ENCODE results near the gene ARID3B. TPM values are rescaled to one million over a fixed set of nuclear protein-coding genes. Genes with fewer than 3 reads are reported as not detected.

The ARID3B gene
- 2.7 and 3.6 TPM in 2 replicates for total RNA-seq

DNA sequence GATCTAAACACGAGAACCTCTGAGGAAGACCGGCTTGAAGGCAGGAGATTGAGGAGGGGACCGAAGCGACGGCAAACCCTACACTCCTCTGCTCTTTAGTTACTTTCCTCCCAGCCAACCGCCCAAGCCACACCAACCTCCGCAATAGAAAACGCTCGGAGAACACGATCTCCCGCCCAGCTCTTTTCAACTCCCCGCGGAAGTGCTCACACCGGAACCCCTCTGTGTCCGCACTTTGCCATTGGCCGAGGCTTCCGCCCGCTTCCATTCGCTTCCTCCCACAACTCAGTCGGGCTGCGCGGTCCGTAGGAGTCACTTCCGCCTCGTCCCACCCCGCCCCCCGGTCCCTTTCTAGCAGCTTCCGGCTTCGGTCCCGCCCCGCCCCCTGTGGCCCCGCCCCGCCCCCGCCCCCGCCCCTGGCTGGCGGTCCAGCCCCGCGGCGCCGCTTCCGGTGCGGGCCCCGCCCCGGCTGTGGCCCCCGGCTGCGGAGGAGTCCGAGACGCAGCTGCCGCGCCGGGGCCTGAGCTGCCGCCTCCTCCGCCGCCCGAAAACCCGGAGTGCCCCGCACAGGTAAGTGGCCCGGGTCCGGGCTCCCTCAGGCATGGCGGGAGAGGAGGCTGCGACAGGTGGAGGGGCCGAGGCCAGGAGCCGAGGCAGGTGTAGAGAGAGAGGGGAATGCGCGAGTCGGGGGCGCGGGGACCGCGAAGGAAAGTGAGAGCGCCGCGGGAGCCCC, at the start of gene ARID3B:
Gene ARID3B (plus strand): TSS at position 460 of the 733 bp plus-strand sequence. CDS start 2,717 bp downstream, outside the sequence.
- DNase-seq (ENCODE audit: insufficient read length, low spot score, missing footprints): peak; percentile 98
- no peak for TF ChIP-seq CTCF (IDR thresholded peaks at IDR 0.05; ENCODE audit: extremely low read depth, low read depth, low read length)
- Histone ChIP-seq H3K9me3 (ENCODE audit: low read depth, low read length) (no peaks in the 10 kb centered on the region), H3K79me2 (ENCODE audit: insufficient read depth, low read length) (peaks cover 10% of the 10 kb centered on the region), H3K27ac (ENCODE audit: low read depth, low read length) (peak within 1 kb of the TSS; percentile 83), H3K36me3 (ENCODE audit: insufficient read depth, low read length) (peaks cover 3% of the 10 kb centered on the region), H3K27me3 (ENCODE audit: insufficient read depth, low read length) (no peaks in the 10 kb centered on the region), H3K4me3 (ENCODE audit: insufficient read depth, low read length) (peak within 1 kb of the TSS; percentile 92), H3K4me1 (ENCODE audit: insufficient read depth, low read length) (peaks cover 23% of the 10 kb centered on the region), H3K4me2 (ENCODE audit: insufficient read depth, low read length) (peak within 1 kb of the TSS; percentile 97), H4K20me1 (ENCODE audit: insufficient read depth, low read length) (peaks cover 36% of the 10 kb centered on the region), H2AFZ (ENCODE audit: low read length) (peak within 1 kb of the TSS; percentile 86)

- H3K27ac ChIP-seq (ENCODE audit: low read depth, low read length): no peak overlapping the region
- H3K79me2 ChIP-seq (ENCODE audit: insufficient read depth, low read length): no peaks in the 10 kb centered on the region
- no peak overlapping the region for H3K4me2 ChIP-seq (ENCODE audit: insufficient read depth, low read length)
- H3K4me3 ChIP-seq (ENCODE audit: insufficient read depth, low read length): no peak overlapping the region
- H3K4me1 ChIP-seq (ENCODE audit: insufficient read depth, low read length): peaks cover 4% of the 10 kb centered on the region
- no peaks in the 10 kb centered on the region for H3K36me3 ChIP-seq (ENCODE audit: insufficient read depth, low read length)
- TF ChIP-seq CTCF (IDR thresholded peaks at IDR 0.05; ENCODE audit: extremely low read depth, low read depth, low read length): no peak
- no peaks in the 10 kb centered on the region for H3K27me3 ChIP-seq (ENCODE audit: insufficient read depth, low read length)
- DNase-seq (ENCODE audit: insufficient read length, low spot score, missing footprints): no peak
- no peaks in the 10 kb centered on the region for H4K20me1 ChIP-seq (ENCODE audit: insufficient read depth, low read length)
- no peaks in the 10 kb centered on the region for H3K9me3 ChIP-seq (ENCODE audit: low read depth, low read length)
- no peak overlapping the region for H2AFZ ChIP-seq (ENCODE audit: low read length)
Measured at GRCh38 chr15:74496648-74497047, 44.4 kb upstream of the ARID3B start.

DNA sequence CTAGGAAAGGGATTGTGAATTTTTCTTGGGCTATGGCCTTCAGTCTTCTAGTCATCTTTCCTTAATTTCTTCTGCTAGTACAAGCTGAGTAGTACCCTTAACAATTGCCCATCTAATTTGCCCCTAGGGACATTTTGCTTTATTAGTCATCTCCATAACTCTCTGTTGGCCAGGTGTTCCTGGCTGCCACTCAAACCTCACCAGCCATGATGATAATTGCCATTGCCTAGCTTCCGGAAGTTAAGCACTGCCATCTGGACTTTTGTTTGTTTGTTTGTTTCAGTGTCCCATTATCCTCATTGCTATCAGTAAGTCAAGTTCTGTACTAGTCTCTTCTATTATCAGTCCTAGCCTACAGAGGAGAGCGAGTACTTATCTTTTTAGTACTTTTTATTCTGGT, 43.4 kb upstream of the ARID3B start:
- Histone ChIP-seq H3K4me1 (ENCODE audit: insufficient read depth, low read length) (peaks cover 4% of the 10 kb centered on the region), H3K27me3 (ENCODE audit: insufficient read depth, low read length) (no peaks in the 10 kb centered on the region), H3K4me2 (ENCODE audit: insufficient read depth, low read length) (no peak overlapping the region), H3K9me3 (ENCODE audit: low read depth, low read length) (no peaks in the 10 kb centered on the region), H4K20me1 (ENCODE audit: insufficient read depth, low read length) (no peaks in the 10 kb centered on the region), H2AFZ (ENCODE audit: low read length) (no peak overlapping the region), H3K27ac (ENCODE audit: low read depth, low read length) (no peak overlapping the region), H3K4me3 (ENCODE audit: insufficient read depth, low read length) (no peak overlapping the region), H3K79me2 (ENCODE audit: insufficient read depth, low read length) (no peaks in the 10 kb centered on the region), H3K36me3 (ENCODE audit: insufficient read depth, low read length) (no peaks in the 10 kb centered on the region)
- TF ChIP-seq CTCF (IDR thresholded peaks at IDR 0.05; ENCODE audit: extremely low read depth, low read depth, low read length): no peak
- DNase-seq (ENCODE audit: insufficient read length, low spot score, missing footprints): peak; percentile 41

GRCh38 chr15:74499366-74499765, 41.7 kb upstream of the ARID3B start:
- H3K36me3 ChIP-seq (ENCODE audit: insufficient read depth, low read length): no peaks in the 10 kb centered on the region
- H3K27me3 ChIP-seq (ENCODE audit: insufficient read depth, low read length): no peaks in the 10 kb centered on the region
- peaks cover 4% of the 10 kb centered on the region for H3K4me1 ChIP-seq (ENCODE audit: insufficient read depth, low read length)
- no peaks in the 10 kb centered on the region for H4K20me1 ChIP-seq (ENCODE audit: insufficient read depth, low read length)
- H3K27ac ChIP-seq (ENCODE audit: low read depth, low read length): no peak overlapping the region
- no peak for TF ChIP-seq CTCF (IDR thresholded peaks at IDR 0.05; ENCODE audit: extremely low read depth, low read depth, low read length)
- no peak overlapping the region for H2AFZ ChIP-seq (ENCODE audit: low read length)
- H3K9me3 ChIP-seq (ENCODE audit: low read depth, low read length): no peaks in the 10 kb centered on the region
- DNase-seq (ENCODE audit: insufficient read length, low spot score, missing footprints): peak; percentile 49
- no peak overlapping the region for H3K4me3 ChIP-seq (ENCODE audit: insufficient read depth, low read length)
- H3K4me2 ChIP-seq (ENCODE audit: insufficient read depth, low read length): no peak overlapping the region
- no peaks in the 10 kb centered on the region for H3K79me2 ChIP-seq (ENCODE audit: insufficient read depth, low read length)
